ENCODE results near the gene CFAP97D1.

GRCh38 chr17:43767713-43768059, 12.5 kb upstream of the CFAP97D1 start:
- no peak for TF ChIP-seq CTCF (IDR thresholded peaks at IDR 0.05)
- TF ChIP-seq POLR2A (IDR thresholded peaks at IDR 0.05) = no peak
